Measurements from ENCODE around the gene SAG. TPM values are rescaled to one million over a fixed set of nuclear protein-coding genes. Genes with fewer than 3 reads are reported as not detected.
"Not testable (repeated sequence)": the region's sequence is repeated elsewhere in the genome, so short reads cannot be mapped to it uniquely, and the experiment has no call there.

Gene SAG
- total and polyA plus RNA-seq, 3 donors from 2014 or later, result 5.1 to 25.6 (median 10.2) TPM

- Histone ChIP-seq H3K4me3 (no peak overlapping the region), H3K27me3 (no peaks in the 10 kb centered on the region), H3K9me3 (no peaks in the 10 kb centered on the region), H3K4me1 (no peaks in the 10 kb centered on the region), H3K27ac (no peak overlapping the region), H3K36me3 (ENCODE audit: low read depth, missing control alignments) (no peaks in the 10 kb centered on the region)
- no peak for DNase-seq
- intact Hi-C loops (cut with DNase I; ENCODE audit: low total_unique reads), result no loop called here
- TF ChIP-seq CTCF (IDR thresholded peaks at IDR 0.05) (no peak), POLR2A (IDR thresholded peaks at IDR 0.05) (no peak)
- WGBS, 2 donors, result 95 to 98% methylated on average over 9 of the region's 9 CpGs
Measured at GRCh38 chr2:233369897-233370685, 62.5 kb downstream of the SAG start.

GRCh38 chr2:233371641-233372040 lies 64.0 kb downstream of the SAG start:
- intact Hi-C loops (cut with DNase I; ENCODE audit: low total_unique reads), result no loop called here

GRCh38 chr2:233372855-233373254 lies 65.2 kb downstream of the SAG start:
- 91 to 95% methylated on average over 8 of the region's 8 CpGs for WGBS, 2 donors
- H3K27ac ChIP-seq, result no peak overlapping the region

More at GRCh38 chr2:233371641-233372040, 64.0 kb downstream of the SAG start:
- TF ChIP-seq CTCF (IDR thresholded peaks at IDR 0.05), result no peak
- TF ChIP-seq POLR2A (IDR thresholded peaks at IDR 0.05), result no peak
- no peaks in the 10 kb centered on the region for H3K36me3 ChIP-seq (ENCODE audit: low read depth, missing control alignments)
- no peak overlapping the region for H3K4me3 ChIP-seq
- no peak overlapping the region for H3K27ac ChIP-seq
- no peak for DNase-seq
- no peaks in the 10 kb centered on the region for H3K9me3 ChIP-seq
- H3K4me1 ChIP-seq, result no peaks in the 10 kb centered on the region
- 71 to 80% methylated on average over 2 of the region's 2 CpGs for WGBS, 2 donors
- H3K27me3 ChIP-seq, result no peaks in the 10 kb centered on the region

GRCh38 chr2:233373316-233373715 lies 65.7 kb downstream of the SAG start:
- Histone ChIP-seq H3K9me3 (no peaks in the 10 kb centered on the region), H3K4me1 (no peaks in the 10 kb centered on the region), H3K27me3 (no peaks in the 10 kb centered on the region), H3K4me3 (no peak overlapping the region), H3K36me3 (ENCODE audit: low read depth, missing control alignments) (no peaks in the 10 kb centered on the region), H3K27ac (no peak overlapping the region)
- TF ChIP-seq POLR2A (IDR thresholded peaks at IDR 0.05) (no peak), CTCF (IDR thresholded peaks at IDR 0.05) (no peak)
- DNase-seq, result no peak
- WGBS, 2 donors, result 80 to 83% methylated on average over 5 of the region's 5 CpGs
- intact Hi-C loops (cut with DNase I; ENCODE audit: low total_unique reads), result no loop called here

More at GRCh38 chr2:233372855-233373254, 65.2 kb downstream of the SAG start:
- intact Hi-C loops (cut with DNase I; ENCODE audit: low total_unique reads), result no loop called here
- no peaks in the 10 kb centered on the region for H3K36me3 ChIP-seq (ENCODE audit: low read depth, missing control alignments)
- DNase-seq, result no peak
- no peaks in the 10 kb centered on the region for H3K27me3 ChIP-seq
- H3K4me1 ChIP-seq, result no peaks in the 10 kb centered on the region
- H3K9me3 ChIP-seq, result no peaks in the 10 kb centered on the region
- no peak for TF ChIP-seq CTCF (IDR thresholded peaks at IDR 0.05)
- no peak for TF ChIP-seq POLR2A (IDR thresholded peaks at IDR 0.05)
- H3K4me3 ChIP-seq, result no peak overlapping the region

GRCh38 chr2:233374776-233375175 lies 67.2 kb downstream of the SAG start:
- H3K4me1 ChIP-seq; intact Hi-C loops (cut with DNase I; ENCODE audit: low total_unique reads); DNase-seq; H3K36me3 ChIP-seq (ENCODE audit: low read depth, missing control alignments); H3K27ac ChIP-seq; H3K27me3 ChIP-seq; H3K4me3 ChIP-seq; H3K9me3 ChIP-seq: not testable (repeated sequence)
- 94 to 95% methylated on average over 11 of the region's 11 CpGs for WGBS, 2 donors

Measured in testis (tissue), 3 donors.